OCI-LY1 (cell line): ENCODE data around the gene MYO18A.

Experiments used
- H2AFZ ChIP-seq: fragments of 200-600 bp; sonication (generic), shearing (Covaris generic); 2 replicates; pipeline ENCODE4 v1.6.0; 2014; ENCODE audit warnings: antibody characterized with exemption, mild to moderate bottlenecking, low read length
- H3F3A ChIP-seq: fragments of 200-600 bp; sonication (generic), shearing (Covaris generic); 2 replicates; pipeline ENCODE4 v1.6.0; 2014; ENCODE audit warnings: mild to moderate bottlenecking, antibody characterized with exemption, low read length, moderate library complexity; ENCODE audit not compliant: insufficient read depth
- H3K27ac ChIP-seq: fragments of 200-600 bp; sonication (generic); 2 replicates; pipeline ENCODE4 v1.5.1; 2014; ENCODE audit warnings: low read length, mixed run types, mild to moderate bottlenecking, low read depth; ENCODE audit not compliant: poor library complexity, severe bottlenecking
- H3K27me3 ChIP-seq: fragments of 200-600 bp; sonication (generic); 2 replicates; pipeline ENCODE4 v1.6.0; 2014; ENCODE audit warnings: antibody characterized with exemption, mild to moderate bottlenecking, low read length, moderate library complexity; ENCODE audit not compliant: insufficient read depth
- H3K36me3 ChIP-seq: fragments of 200-600 bp; sonication (generic); 2 replicates; pipeline ENCODE4 v1.6.1; 2014; ENCODE audit warnings: mild to moderate bottlenecking, antibody characterized with exemption, low read length, moderate library complexity, mixed read lengths; ENCODE audit not compliant: insufficient read depth
- H3K4me1 ChIP-seq: fragments of 200-600 bp; sonication (generic); 2 replicates; pipeline ENCODE4 v1.5.1; 2014; ENCODE audit warnings: mild to moderate bottlenecking, low read length, moderate library complexity; ENCODE audit not compliant: insufficient read depth, severe bottlenecking
- H3K4me2 ChIP-seq: fragments of 200-600 bp; sonication (generic), shearing (Covaris generic); 2 replicates; pipeline ENCODE4 v1.6.1; 2014; ENCODE audit warnings: low read length
- H3K4me3 ChIP-seq: fragments of 200-600 bp; sonication (generic); 2 replicates; pipeline ENCODE4 v1.5.1; 2014; ENCODE audit warnings: low read length, low read depth, mild to moderate bottlenecking, mixed read lengths; ENCODE audit not compliant: poor library complexity, severe bottlenecking
- H3K79me2 ChIP-seq: fragments of 200-600 bp; shearing (Covaris generic); 2 replicates; pipeline ENCODE4 v1.6.1; 2016; ENCODE audit warnings: mixed run types, low read length, mixed read lengths; ENCODE audit not compliant: insufficient read depth
- H3K9ac ChIP-seq: fragments of 200-600 bp; sonication (generic), shearing (Covaris generic); 2 replicates; pipeline ENCODE4 v1.6.1; 2014; ENCODE audit warnings: mild to moderate bottlenecking, low read length, mixed read lengths
- H3K9me2 ChIP-seq: fragments of 200-600 bp; sonication (generic), shearing (Covaris generic); 2 replicates; pipeline ENCODE4 v1.6.1; 2014; ENCODE audit warnings: low read depth, mild to moderate bottlenecking, low read length, mixed read lengths
- H3K9me3 ChIP-seq: fragments of 200-600 bp; shearing (Covaris generic); 2 replicates; pipeline ENCODE4 v1.6.1; 2014; ENCODE audit warnings: low read length, mixed read lengths
- H4K20me1 ChIP-seq: fragments of 200-600 bp; sonication (generic), shearing (Covaris generic); 2 replicates; pipeline ENCODE4 v1.6.0; 2016; ENCODE audit warnings: mild to moderate bottlenecking, low read length; ENCODE audit not compliant: insufficient read depth
- EZH2 ChIP-seq: fragments of 200-600 bp; sonication (generic), shearing (Covaris generic); IDR thresholded peaks from 2 replicates; pipeline ENCODE4 v1.8.0; 2017; ENCODE audit warnings: borderline replicate concordance, mixed run types, mild to moderate bottlenecking, antibody characterized with exemption, low read length, moderate library complexity, mixed read lengths
- TF ChIP-seq, protein P1 (sequence below): fragments of 200-600 bp; sonication (generic), shearing (Covaris generic); IDR thresholded peaks from 2 replicates; pipeline ENCODE4 v1.5.1; 2017; ENCODE audit warnings: mild to moderate bottlenecking, antibody characterized with exemption, low read length, moderate library complexity, mixed read lengths

Gene MYO18A

DNA sequence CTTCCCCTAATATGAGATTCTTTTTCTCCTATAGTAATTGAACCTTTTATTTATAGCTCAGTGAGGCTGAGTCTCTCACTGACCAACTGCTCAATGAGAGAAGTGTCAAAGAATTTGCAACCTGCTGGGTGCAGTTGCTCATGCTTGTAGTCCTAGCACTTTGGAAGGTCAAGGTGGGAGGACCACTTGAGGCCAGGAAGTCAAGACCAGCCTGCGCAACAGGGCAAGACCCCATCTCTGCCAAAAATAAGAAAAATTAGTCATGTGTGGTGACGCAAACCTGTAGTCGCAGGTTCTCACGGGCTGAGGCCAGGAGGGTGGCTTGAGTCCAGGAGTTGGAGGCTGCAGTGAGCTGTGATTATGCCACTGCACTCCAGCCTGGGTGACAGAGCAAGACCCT, 35.5 kb upstream of the MYO18A start:
- no peak overlapping the region for H3K9ac ChIP-seq
- H3K36me3 ChIP-seq = no peaks in the 10 kb centered on the region
- TF ChIP-seq EZH2 = no peak
- TF ChIP-seq, protein P1, sequence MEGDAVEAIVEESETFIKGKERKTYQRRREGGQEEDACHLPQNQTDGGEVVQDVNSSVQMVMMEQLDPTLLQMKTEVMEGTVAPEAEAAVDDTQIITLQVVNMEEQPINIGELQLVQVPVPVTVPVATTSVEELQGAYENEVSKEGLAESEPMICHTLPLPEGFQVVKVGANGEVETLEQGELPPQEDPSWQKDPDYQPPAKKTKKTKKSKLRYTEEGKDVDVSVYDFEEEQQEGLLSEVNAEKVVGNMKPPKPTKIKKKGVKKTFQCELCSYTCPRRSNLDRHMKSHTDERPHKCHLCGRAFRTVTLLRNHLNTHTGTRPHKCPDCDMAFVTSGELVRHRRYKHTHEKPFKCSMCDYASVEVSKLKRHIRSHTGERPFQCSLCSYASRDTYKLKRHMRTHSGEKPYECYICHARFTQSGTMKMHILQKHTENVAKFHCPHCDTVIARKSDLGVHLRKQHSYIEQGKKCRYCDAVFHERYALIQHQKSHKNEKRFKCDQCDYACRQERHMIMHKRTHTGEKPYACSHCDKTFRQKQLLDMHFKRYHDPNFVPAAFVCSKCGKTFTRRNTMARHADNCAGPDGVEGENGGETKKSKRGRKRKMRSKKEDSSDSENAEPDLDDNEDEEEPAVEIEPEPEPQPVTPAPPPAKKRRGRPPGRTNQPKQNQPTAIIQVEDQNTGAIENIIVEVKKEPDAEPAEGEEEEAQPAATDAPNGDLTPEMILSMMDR = no peak
- H3K9me3 ChIP-seq = no peaks in the 10 kb centered on the region
- H3F3A ChIP-seq = no peaks in the 10 kb centered on the region
- no peak overlapping the region for H3K4me3 ChIP-seq
- H3K79me2 ChIP-seq = no peaks in the 10 kb centered on the region
- no peaks in the 10 kb centered on the region for H4K20me1 ChIP-seq
- H3K9me2 ChIP-seq = no peaks in the 10 kb centered on the region
- no peak overlapping the region for H3K4me2 ChIP-seq
- H3K27me3 ChIP-seq = no peaks in the 10 kb centered on the region
- no peak overlapping the region for H3K27ac ChIP-seq
- no peak overlapping the region for H2AFZ ChIP-seq
- peaks cover 9% of the 10 kb centered on the region for H3K4me1 ChIP-seq

GRCh38 chr17:29215174-29215573, 35.0 kb upstream of the MYO18A start:
- no peaks in the 10 kb centered on the region for H3F3A ChIP-seq
- no peak overlapping the region for H3K4me3 ChIP-seq
- H3K4me1 ChIP-seq = peaks cover 9% of the 10 kb centered on the region
- H3K27me3 ChIP-seq = no peaks in the 10 kb centered on the region
- H3K79me2 ChIP-seq = no peaks in the 10 kb centered on the region
- TF ChIP-seq, protein P1 = no peak
- TF ChIP-seq EZH2 = no peak
- no peaks in the 10 kb centered on the region for H3K9me2 ChIP-seq
- no peaks in the 10 kb centered on the region for H4K20me1 ChIP-seq
- H3K4me2 ChIP-seq = no peak overlapping the region
- no peaks in the 10 kb centered on the region for H3K9me3 ChIP-seq
- H3K27ac ChIP-seq = no peak overlapping the region
- no peak overlapping the region for H3K9ac ChIP-seq
- H2AFZ ChIP-seq = no peak overlapping the region
- H3K36me3 ChIP-seq = no peaks in the 10 kb centered on the region

GRCh38 chr17:29214215-29215146, 34.3 kb upstream of the MYO18A start:
- Histone ChIP-seq H3K4me2 (no peak overlapping the region), H3K79me2 (no peaks in the 10 kb centered on the region), H3K4me3 (no peak overlapping the region), H3F3A (no peaks in the 10 kb centered on the region), H3K4me1 (peaks cover 4% of the 10 kb centered on the region), H3K9me2 (no peaks in the 10 kb centered on the region), H3K36me3 (no peaks in the 10 kb centered on the region), H3K9ac (no peak overlapping the region), H3K27me3 (no peaks in the 10 kb centered on the region), H3K9me3 (no peaks in the 10 kb centered on the region), H4K20me1 (no peaks in the 10 kb centered on the region), H2AFZ (no peak overlapping the region), H3K27ac (no peak overlapping the region)
- no peak for TF ChIP-seq EZH2
